AG20443 (cell line): ENCODE results near the gene TTPAL.

ENCODE experiments used
- DNase-seq: peaks from one replicate; pipeline ENCODE4 v3.0.0; 2012; ENCODE audit warnings: low spot score, mixed read lengths

Gene TTPAL

DNA sequence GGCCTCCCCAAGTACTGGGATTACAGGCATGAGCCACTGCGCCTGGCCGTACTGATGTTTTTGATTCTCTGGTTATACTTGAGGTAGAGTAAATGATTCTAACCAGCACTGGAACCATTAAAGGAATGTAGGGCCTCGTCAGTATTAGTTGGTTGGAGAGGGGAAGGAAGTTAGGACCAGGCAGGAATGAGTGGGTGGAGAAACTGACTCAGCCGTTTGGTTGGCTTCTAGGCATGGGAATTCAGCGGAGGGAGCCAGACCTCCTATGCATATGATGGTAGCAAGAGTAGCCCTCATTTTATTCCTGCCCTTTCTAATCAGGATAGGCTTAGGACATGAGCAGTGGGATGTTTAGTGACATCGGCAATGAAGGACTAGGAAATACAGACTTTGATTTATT is 65.2 kb downstream of the TTPAL start:
- peak; percentile 54 for DNase-seq

DNA sequence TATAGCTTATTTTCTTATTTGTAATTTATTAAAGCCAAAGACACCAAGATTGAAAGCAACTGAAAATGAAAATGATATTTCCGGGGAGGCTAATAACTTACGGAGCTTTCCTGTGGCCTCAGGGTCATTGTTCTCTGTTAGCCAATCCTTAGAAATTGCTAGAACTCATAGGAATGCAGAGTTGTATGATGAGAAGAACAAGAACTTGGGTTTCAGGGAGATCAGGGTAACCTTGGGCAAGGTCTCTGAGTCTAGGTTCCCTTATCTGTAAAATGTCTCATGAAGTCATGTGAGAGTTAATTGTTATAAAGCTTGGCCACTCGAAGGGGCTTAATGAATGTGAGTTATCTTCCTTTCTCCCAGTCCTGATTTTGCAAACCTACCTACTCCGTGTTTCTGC is 66.3 kb downstream of the TTPAL start:
- DNase-seq: no peak

DNA sequence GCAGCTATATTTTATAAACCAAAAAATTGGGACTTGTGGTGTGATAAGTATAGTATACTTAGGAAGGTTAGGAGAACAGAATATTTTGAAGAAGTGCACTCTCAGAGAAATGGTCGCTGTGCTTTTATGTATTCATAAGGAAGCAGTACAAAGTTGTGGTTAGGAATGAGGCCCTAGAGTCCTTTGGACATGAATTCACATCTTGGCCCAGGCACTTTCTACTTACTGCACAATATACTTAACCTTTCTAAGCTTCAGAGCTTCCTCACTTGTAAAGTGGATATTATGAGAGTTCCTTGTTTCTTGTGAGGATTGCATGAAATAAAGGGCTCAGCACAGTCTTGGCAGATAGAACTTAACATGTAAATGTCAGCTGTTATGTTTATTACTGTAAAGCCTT is 67.2 kb downstream of the TTPAL start:
- no peak for DNase-seq

DNA sequence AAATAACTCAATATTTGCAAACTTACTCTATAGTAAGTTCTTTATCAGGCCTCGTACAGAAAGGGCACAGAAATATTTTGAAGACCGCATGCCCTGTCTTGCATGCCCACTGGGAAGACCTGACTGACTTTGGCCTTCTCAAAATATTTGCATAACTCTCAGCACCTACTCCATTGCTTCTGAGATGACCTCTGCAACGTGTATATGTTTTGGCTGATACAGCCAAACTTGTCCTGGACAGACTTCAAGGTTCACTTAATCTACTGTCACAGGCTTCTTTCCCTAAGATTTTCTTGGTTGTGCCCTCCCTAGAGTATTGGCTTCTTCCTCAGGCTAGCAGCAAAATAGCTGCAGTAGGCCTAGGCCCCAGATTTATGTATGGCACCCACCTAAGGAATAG is 67.7 kb downstream of the TTPAL start:
- DNase-seq: no peak
